GM19372 (cell line): Measurements from ENCODE around the gene NR1D2.

Experiments
- ATAC-seq: cut with Tn5 transposase; IDR thresholded peaks from one replicate; pipeline ENCODE4 v1.9.1; 2021; ENCODE audit warnings: mild to moderate bottlenecking, low read depth, moderate library complexity; ENCODE audit not compliant: unreplicated experiment

Gene NR1D2

GRCh38 chr3:23961913-23962312, 16.8 kb downstream of the NR1D2 start:
- no peak for ATAC-seq

DNA sequence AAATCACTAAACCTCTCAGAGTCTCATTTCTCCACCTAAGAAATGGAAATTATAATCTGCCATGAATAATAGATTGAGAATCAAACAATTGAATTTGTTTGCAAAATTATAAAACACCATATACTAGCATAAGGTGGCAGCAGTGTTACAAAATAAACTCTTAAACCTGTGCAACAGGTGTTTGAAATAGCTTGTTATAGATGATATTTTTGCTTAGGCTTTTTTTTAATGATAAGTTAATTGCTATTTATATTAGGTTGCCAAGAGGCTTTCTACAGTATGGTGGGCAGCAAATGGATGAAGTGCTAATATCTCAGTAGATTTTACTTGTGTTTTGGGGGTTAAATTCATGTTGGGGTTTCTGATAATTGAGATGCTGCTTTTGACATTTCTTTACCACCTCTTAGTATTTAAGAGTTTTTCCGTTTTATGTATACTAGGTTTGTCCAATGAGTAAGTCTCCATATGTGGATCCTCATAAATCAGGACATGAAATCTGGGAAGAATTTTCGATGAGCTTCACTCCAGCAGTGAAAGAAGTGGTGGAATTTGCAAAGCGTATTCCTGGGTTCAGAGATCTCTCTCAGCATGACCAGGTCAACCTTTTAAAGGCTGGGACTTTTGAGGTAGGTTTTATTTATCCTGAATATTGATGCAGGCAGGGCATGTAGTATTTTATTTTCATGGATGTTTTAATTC, 19.6 kb downstream of the NR1D2 start:
- ATAC-seq = no peak

DNA sequence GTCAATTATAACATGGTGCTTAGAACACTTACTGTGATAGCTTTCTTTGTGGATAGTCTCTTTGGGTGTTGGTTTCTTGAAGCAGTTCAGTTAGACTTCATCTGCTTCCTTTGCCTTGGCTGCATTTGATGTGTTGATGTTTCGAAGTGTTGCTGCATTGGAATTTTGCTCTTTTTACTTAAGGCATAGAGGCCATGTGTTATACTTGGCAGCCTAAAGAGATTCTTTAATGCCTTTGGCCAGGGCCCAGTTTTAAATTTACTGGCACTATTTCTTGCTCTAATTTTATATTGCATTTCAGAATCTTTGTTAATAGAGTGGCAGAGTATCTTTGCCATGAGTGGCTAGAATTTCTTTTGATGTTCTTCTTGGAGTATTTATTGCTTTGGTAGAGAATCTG, 21.2 kb downstream of the NR1D2 start:
- no peak for ATAC-seq

GRCh38 chr3:23968463-23969184, 23.5 kb downstream of the NR1D2 start:
- ATAC-seq = no peak

- ATAC-seq = no peak
Measured at GRCh38 chr3:23969393-23969792, 24.3 kb downstream of the NR1D2 start.

DNA sequence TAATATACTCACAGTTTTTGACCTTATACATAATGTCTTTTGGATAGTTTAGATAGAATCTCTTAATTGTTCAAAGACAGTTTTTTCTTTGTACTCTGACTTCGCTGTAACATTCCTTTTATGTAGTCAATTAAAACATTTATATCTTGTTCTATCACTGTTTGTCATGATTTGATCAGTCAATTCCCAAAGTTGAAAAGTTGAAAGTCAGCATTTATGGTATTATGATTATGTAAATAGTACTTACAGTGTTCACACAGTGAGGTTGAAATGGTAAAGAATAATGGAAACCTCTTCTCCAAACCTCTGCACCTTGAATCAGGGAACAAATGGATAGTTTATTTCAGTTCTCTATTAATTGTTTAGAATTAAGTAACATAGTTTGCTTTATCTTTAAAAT, 26.6 kb downstream of the NR1D2 start:
- no peak for ATAC-seq

DNA sequence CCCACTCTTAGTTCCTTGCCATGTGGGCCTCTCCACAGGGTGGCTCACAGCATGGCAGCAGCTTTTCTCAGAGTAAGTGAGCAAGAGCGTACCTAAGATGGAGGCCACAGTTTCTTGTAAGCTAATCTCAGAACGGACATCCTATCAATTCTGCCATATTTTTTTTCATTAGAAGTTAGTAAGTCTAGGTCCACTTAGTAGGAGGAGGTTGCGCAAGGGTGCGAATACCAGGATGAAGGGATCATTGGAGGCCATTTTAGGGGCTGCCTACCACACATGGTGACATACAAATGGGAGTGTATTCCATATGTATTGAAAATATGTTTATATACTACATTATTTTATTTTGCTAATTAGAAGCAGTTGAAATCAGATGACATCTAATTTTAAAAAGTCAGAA, 31.5 kb downstream of the NR1D2 start:
- ATAC-seq = no peak

DNA sequence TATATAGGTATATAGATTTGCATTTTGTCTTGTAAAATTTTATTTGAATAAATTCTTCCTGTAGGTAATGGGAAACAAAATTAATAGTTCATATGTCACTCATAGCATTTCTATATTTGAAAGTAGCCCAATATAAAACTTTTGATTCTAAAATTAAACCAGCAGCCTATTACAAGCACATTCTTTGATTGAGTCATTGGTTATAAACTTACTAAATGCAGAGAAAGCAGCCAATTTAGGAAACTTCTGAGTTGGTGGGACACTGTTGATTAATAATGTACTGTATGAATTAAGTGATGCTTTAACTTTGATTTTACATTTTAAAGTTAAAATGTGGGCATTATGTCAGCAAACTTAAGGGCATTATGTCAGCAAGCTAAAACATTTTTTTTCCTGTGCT, 34.5 kb downstream of the NR1D2 start:
- no peak for ATAC-seq

GRCh38 chr3:23981136-23981535, 36.0 kb downstream of the NR1D2 start:
- no peak for ATAC-seq

DNA sequence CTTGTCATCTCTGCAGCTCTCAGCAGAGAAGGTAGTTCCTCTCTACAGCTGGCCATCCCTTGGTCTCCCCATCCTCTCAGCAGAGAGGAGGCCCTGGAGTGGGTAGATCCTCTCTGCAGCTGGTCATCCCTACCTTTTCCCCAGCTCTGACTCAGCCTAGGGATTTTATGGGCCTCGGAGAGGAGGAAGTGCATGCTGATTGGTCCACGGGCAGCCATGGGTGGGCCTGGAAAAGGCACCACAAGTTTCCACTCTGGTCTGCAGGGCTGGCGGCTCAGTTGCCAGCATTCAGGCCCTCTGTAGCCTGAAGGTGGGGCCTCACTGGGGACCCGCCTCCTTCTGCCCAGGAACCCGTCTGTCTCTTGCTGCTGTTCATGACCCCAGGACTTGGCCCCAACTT, 36.9 kb downstream of the NR1D2 start:
- ATAC-seq = no peak

DNA sequence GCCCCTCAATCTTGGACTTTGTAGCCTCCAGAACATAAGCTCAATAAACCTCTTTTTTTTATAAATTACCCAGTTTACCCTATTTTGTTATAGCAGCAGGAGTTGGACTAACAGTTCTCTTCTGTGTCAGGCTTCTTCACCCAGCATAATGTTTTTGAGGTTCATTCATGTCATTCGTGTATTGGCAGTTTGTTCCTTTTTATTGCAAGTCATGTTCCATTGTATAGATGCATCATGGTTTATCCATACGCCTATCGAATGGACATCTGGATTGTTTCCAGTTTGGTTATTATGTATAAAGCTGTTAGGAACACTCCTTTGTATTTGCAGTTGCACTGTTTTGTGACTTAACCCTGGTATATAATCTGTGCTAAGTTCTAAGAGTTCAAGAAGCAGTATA, 39.8 kb downstream of the NR1D2 start:
- ATAC-seq = no peak

- no peak for ATAC-seq
Measured at GRCh38 chr3:23985747-23986544, 40.9 kb downstream of the NR1D2 start.

- no peak for ATAC-seq
Measured at GRCh38 chr3:23987356-23987755, 42.3 kb downstream of the NR1D2 start.

- ATAC-seq = no peak
Measured at GRCh38 chr3:23991306-23991682, 46.2 kb downstream of the NR1D2 start.

DNA sequence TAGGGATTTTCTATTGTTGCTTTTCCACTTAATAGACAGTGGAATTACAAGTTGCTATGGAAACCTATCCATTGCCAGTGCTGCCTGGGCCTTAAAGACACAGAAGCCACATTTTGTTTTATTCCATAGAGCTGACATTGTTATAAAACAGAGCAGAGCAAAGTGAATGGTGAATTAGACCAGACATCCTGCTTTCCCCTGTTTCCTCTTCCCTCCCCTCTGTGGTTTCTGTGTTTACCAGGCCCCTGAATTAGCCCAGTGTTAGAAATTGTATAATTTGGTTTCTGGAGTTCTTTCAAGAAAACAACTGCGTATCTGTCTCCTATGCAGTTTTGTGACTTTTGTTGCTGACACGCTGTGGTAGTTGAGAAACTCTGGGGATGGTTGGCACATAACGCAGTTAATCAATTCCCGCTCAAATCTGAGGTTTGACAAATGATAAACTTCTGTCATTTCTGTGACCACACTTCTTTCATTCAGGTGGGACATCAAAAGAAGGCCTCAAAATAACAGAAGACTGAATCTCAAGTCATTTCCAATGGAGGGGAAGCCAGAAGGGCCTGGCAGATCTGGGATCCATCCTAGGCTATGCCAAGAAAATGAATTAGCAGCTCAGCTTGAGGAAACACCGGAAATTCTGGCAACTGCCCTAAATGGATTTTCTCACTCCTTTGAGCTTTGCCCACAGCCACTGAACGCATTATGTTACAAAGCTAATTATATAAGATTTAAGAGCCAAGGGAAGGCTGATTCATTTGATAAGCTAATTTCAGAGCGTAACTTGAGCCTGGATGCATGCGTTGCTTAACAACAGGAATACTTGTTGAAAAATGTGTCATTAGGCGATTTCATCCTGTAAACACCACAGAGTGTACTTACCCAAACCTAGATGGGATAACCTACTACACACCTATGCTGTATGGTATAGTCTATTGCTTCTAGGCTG, 46.9 kb downstream of the NR1D2 start:
- no peak for ATAC-seq

DNA sequence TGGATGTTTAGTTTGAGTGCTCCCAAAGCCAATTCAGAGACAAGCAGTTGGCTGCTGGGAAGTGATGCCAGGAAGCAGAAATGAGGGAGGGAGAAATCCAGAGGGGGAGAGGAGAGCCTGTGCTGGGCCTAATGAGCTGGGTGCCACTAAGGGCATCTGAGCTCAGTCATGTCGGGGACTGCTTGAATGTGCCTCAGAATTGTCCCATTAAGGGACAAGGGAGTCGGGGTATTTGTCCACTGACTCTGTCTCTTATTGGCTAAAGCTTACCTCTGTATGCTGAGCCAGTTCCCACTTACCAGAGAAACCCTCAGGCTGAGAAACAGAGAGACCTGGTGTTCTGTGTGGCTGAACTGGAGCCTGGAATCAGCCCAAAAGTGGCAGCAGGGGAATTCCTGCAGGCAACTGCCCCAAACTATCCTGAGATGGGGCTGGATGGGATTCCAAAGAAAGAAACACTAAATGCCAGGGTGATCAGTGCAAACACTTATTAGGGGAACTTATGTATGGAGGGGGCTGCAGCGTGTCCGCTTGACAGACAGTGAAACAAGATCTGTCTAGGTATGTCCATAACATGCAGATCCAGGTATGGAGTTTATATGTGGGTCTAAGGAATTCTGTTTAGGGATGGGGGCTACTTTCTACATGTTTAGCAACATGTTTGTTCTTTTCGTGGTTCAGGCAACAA, 48.6 kb downstream of the NR1D2 start:
- no peak for ATAC-seq

DNA sequence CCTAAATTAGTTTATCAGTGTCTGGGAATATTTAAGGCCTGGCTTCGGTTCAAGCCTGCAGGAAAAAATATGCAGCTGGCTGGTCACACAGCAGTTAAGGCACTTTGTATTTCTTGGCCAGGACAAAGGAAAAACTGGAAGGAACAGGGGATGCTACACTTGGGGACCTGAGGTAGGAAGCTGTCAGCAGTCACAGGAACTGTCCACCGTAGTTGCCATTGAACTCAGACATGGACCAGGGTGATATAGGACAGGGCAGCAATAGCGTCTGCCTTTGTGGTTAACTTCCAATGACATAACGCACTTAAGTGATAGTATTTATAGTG, 49.1 kb downstream of the NR1D2 start:
- no peak for ATAC-seq

DNA sequence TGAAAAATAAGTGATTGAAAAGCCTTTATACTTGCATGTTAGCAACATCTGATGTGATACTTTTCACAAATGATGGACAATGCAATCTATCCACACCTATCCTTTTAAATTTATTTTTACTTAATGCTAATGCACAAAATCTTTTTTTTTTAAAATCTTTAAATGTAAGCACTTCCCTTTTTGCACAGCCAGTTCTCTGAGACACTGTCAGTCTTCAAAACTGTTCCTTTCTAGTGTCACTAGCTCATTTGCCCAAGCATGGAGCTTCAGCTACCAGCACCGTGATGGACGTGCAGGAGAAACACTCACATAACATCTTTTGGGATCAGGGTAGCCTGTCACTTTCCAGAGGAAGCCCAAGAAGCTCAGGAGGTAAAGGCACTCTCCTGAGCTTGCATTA, 50.1 kb downstream of the NR1D2 start:
- no peak for ATAC-seq

DNA sequence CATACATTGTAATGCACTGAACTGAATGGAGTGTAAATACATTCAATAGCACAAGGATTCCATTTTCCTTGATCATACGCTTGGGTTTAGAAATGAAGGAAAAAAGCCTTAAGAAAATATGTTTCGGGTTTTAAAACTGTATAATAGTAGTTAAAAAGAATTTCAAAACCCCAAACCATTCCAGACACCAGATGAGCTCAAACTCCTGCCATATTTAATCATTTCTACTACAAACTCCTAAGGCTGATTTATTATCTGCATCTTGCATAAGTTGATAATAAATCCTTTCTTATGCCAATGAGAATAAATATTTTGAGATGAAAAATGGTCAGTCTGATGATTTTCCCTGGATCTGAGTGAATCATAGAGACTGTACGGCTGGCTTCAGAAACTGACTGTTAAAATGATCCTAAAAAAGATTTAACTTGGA, 51.0 kb downstream of the NR1D2 start:
- ATAC-seq = no peak

- ATAC-seq = no peak
Measured at GRCh38 chr3:23999012-23999641, 54.0 kb downstream of the NR1D2 start.
